HEK293T (cell line): ENCODE results near the gene CTXN3.

Source experiments
- BHLHE40 ChIP-seq: fragments of 450-650 bp; IDR thresholded peaks from 2 replicates; pipeline ENCODE4 v1.6.1; 2016; ENCODE audit warnings: mild to moderate bottlenecking, moderate library complexity, borderline replicate concordance
- ELF4 ChIP-seq: fragments of 450-650 bp; IDR thresholded peaks from 2 replicates; pipeline ENCODE4 v1.6.1; 2017; ENCODE audit warnings: antibody characterized with exemption
- FOXA1 ChIP-seq: fragments of 450-650 bp; IDR thresholded peaks from 2 replicates; pipeline ENCODE4 v1.6.1; 2016; ENCODE audit warnings: mild to moderate bottlenecking
- FOXM1 ChIP-seq: fragments of 450-650 bp; IDR thresholded peaks from 2 replicates; pipeline ENCODE4 v1.6.1; 2017; ENCODE audit warnings: mild to moderate bottlenecking, borderline replicate concordance
- L3MBTL2 ChIP-seq: fragments of 450-650 bp; conservative IDR thresholded peaks from 2 replicates; pipeline ENCODE4 v1.6.1; 2016; ENCODE audit warnings: mild to moderate bottlenecking
- NFRKB ChIP-seq: fragments of 450-650 bp; IDR thresholded peaks from 2 replicates; pipeline ENCODE4 v1.6.1; 2016; ENCODE audit warnings: mild to moderate bottlenecking, moderate library complexity
- PKNOX1 ChIP-seq: fragments of 450-650 bp; IDR thresholded peaks from 2 replicates; pipeline ENCODE4 v1.6.1; 2016
- SP1 ChIP-seq: fragments of 450-650 bp; IDR thresholded peaks from 2 replicates; pipeline ENCODE4 v1.6.1; 2017
- SUZ12 ChIP-seq: fragments of 450-650 bp; IDR thresholded peaks from 2 replicates; pipeline ENCODE4 v1.6.1; 2016; ENCODE audit warnings: mild to moderate bottlenecking
- TARDBP ChIP-seq: fragments of 450-650 bp; IDR thresholded peaks from 2 replicates; pipeline ENCODE4 v1.6.1; 2016
- ZNF384 ChIP-seq: fragments of 450-650 bp; IDR thresholded peaks from 2 replicates; pipeline ENCODE4 v1.6.1; 2016

- TF ChIP-seq ELF4 (no peak), SP1 (no peak), FOXA1 (no peak), FOXM1 (no peak), TARDBP (no peak), NFRKB (no peak), BHLHE40 (no peak), PKNOX1 (no peak), L3MBTL2 (no peak), ZNF384 (no peak), SUZ12 (no peak)
These were observed 40.7 kb upstream of the CTXN3 start for GRCh38 chr5:127608077-127608660.
